Measurements from ENCODE around the gene TMEM30A.

The TMEM30A gene

GRCh38 chr6:75307364-75308004 is 22.9 kb upstream of the TMEM30A start:
- H3K4me3 ChIP-seq (ENCODE audit: low read depth, low read length): no peak overlapping the region
- no peaks in the 10 kb centered on the region for H3K9me3 ChIP-seq (ENCODE audit: severe bottlenecking)
- no peaks in the 10 kb centered on the region for H3K27me3 ChIP-seq (ENCODE audit: insufficient read depth, low read depth, severe bottlenecking)
- TF ChIP-seq, protein P1, sequence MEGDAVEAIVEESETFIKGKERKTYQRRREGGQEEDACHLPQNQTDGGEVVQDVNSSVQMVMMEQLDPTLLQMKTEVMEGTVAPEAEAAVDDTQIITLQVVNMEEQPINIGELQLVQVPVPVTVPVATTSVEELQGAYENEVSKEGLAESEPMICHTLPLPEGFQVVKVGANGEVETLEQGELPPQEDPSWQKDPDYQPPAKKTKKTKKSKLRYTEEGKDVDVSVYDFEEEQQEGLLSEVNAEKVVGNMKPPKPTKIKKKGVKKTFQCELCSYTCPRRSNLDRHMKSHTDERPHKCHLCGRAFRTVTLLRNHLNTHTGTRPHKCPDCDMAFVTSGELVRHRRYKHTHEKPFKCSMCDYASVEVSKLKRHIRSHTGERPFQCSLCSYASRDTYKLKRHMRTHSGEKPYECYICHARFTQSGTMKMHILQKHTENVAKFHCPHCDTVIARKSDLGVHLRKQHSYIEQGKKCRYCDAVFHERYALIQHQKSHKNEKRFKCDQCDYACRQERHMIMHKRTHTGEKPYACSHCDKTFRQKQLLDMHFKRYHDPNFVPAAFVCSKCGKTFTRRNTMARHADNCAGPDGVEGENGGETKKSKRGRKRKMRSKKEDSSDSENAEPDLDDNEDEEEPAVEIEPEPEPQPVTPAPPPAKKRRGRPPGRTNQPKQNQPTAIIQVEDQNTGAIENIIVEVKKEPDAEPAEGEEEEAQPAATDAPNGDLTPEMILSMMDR (IDR thresholded peaks at IDR 0.05; ENCODE audit: low read depth, low read length): no peak
- DNase-seq: no peak
- no peak overlapping the region for H3K27ac ChIP-seq
- no peaks in the 10 kb centered on the region for H3K36me3 ChIP-seq

DNA sequence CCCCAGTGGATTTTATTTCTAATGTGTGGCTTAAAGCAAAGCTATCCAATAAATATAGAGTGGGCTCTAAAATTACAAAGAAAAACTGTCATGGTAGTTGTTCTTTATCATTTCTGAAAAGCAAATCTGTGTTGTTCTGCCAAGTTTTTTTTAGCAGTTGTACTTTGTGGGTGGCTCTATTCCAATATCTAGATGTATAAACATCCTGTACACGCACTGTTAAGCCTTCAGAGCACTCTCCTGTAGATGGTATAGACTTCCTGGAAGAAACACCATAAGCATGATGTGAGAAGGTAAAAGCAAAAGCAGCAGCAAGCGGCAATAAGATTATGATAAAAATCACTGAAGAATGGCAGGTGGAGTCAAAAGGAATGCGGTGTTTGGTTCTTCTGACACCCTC is 21.5 kb upstream of the TMEM30A start:
- Histone ChIP-seq H3K36me3 (no peaks in the 10 kb centered on the region), H3K27me3 (ENCODE audit: insufficient read depth, low read depth, severe bottlenecking) (no peaks in the 10 kb centered on the region), H3K4me3 (ENCODE audit: low read depth, low read length) (no peak overlapping the region), H3K9me3 (ENCODE audit: severe bottlenecking) (no peaks in the 10 kb centered on the region), H3K27ac (no peak overlapping the region)
- TF ChIP-seq, protein P1 (IDR thresholded peaks at IDR 0.05; ENCODE audit: low read depth, low read length): no peak
- no peak for DNase-seq

GRCh38 chr6:75305573-75305972 is 21.0 kb upstream of the TMEM30A start:
- DNase-seq: no peak
- Histone ChIP-seq H3K27me3 (ENCODE audit: insufficient read depth, low read depth, severe bottlenecking) (no peaks in the 10 kb centered on the region), H3K9me3 (ENCODE audit: severe bottlenecking) (no peaks in the 10 kb centered on the region), H3K4me3 (ENCODE audit: low read depth, low read length) (no peak overlapping the region), H3K36me3 (no peaks in the 10 kb centered on the region), H3K27ac (no peak overlapping the region)
- TF ChIP-seq, protein P1 (IDR thresholded peaks at IDR 0.05; ENCODE audit: low read depth, low read length): no peak

DNA sequence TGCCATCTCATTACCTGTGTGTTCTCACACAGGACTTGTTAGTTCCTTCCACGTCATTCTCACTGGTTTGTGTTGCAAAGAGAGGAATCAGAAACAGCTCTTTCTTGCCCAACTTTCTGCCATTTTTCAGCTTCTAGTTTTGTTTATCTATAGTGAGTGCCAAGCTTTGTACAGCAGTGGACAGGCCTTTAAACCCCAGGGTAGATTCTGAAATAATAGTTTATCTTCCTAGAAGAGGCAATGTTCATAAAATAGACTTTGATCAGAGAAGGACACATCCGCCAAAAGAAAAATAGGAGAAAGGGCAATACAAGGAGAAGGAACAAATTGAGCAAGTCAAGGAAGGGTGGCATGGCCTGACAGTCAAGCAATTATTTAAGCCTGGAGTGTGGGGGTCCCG is 17.7 kb upstream of the TMEM30A start:
- H3K4me3 ChIP-seq (ENCODE audit: low read depth, low read length): no peak overlapping the region
- TF ChIP-seq, protein P1 (IDR thresholded peaks at IDR 0.05; ENCODE audit: low read depth, low read length): no peak
- H3K27me3 ChIP-seq (ENCODE audit: insufficient read depth, low read depth, severe bottlenecking): no peaks in the 10 kb centered on the region
- no peaks in the 10 kb centered on the region for H3K36me3 ChIP-seq
- no peak for DNase-seq
- H3K27ac ChIP-seq: no peak overlapping the region
- H3K9me3 ChIP-seq (ENCODE audit: severe bottlenecking): no peaks in the 10 kb centered on the region

DNA sequence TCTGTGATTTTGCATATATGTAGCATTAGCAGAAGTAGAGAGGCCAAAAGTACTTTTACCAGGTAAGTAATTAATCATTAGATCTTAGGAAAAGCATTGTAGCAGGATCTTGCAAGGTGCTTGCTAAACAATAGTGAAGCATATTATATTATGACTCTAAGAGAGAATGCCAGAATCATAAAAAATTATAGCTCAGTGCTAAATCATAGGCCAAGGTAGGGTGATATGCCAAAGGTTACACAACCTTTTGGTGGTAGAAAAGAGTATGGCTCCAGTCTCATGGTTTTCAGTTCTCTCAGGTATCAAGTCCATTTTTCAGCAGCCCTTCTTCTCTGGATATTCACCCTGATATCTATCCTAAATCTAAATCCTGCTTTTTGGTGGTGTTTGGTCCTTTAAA is 16.9 kb upstream of the TMEM30A start:
- Histone ChIP-seq H3K27ac (no peak overlapping the region), H3K9me3 (ENCODE audit: severe bottlenecking) (no peaks in the 10 kb centered on the region), H3K4me3 (ENCODE audit: low read depth, low read length) (no peak overlapping the region), H3K27me3 (ENCODE audit: insufficient read depth, low read depth, severe bottlenecking) (no peaks in the 10 kb centered on the region), H3K36me3 (no peaks in the 10 kb centered on the region)
- TF ChIP-seq, protein P1 (IDR thresholded peaks at IDR 0.05; ENCODE audit: low read depth, low read length): no peak
- DNase-seq: no peak

DNA sequence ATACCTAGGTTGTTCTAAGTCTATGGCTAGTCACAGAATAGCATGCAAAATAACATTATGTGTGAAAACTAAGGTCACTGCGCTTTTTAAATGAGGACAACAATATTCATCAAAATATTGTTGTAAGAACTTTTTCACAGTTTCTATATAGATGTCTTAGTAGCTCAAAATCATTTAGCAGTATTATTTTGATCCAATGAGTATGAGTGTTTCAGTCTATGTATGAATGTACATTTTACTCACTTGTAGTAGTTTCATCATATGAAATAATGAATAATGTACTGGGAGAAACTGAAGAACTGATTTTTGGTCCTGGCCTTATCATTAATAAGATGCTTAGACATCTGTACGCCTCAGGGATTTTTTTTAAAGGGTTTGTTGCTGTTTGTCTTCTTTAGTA is 16.5 kb upstream of the TMEM30A start:
- Histone ChIP-seq H3K4me3 (ENCODE audit: low read depth, low read length) (no peak overlapping the region), H3K36me3 (no peaks in the 10 kb centered on the region), H3K9me3 (ENCODE audit: severe bottlenecking) (no peaks in the 10 kb centered on the region), H3K27me3 (ENCODE audit: insufficient read depth, low read depth, severe bottlenecking) (no peaks in the 10 kb centered on the region), H3K27ac (no peak overlapping the region)
- TF ChIP-seq, protein P1 (IDR thresholded peaks at IDR 0.05; ENCODE audit: low read depth, low read length): no peak
- DNase-seq: no peak
